Loucy (cell line): ENCODE results near the gene H1-8.

Experiments used
- H2AFZ ChIP-seq: fragments of 200-600 bp; sonication (generic); 2 replicates; pipeline ENCODE4 v1.6.0; 2016; ENCODE audit warnings: antibody characterized with exemption, mild to moderate bottlenecking, low read length, moderate library complexity
- H3F3A ChIP-seq: fragments of 200-600 bp; 2 replicates; pipeline ENCODE4 v1.6.0; 2016; ENCODE audit warnings: antibody characterized with exemption, low read depth, mild to moderate bottlenecking
- H3K27me3 ChIP-seq: fragments of 200-600 bp; sonication (generic); 2 replicates; pipeline ENCODE4 v1.6.1; 2014; ENCODE audit warnings: low read length, mild to moderate bottlenecking; ENCODE audit not compliant: insufficient read depth, poor library complexity, severe bottlenecking
- H3K36me3 ChIP-seq: fragments of 200-600 bp; sonication (generic); 2 replicates; pipeline ENCODE4 v1.6.1; 2016; ENCODE audit warnings: low read length; ENCODE audit not compliant: insufficient read depth
- H3K4me1 ChIP-seq: fragments of 200-600 bp; sonication (generic); 2 replicates; pipeline ENCODE4 v1.5.1; 2014; ENCODE audit warnings: low read length, mild to moderate bottlenecking; ENCODE audit not compliant: insufficient read depth, poor library complexity, severe bottlenecking
- H3K4me2 ChIP-seq: fragments of 200-600 bp; sonication (generic); 2 replicates; pipeline ENCODE4 v1.6.0; 2014; ENCODE audit warnings: antibody characterized with exemption, low read length, low read depth, mild to moderate bottlenecking; ENCODE audit not compliant: poor library complexity, severe bottlenecking
- H3K4me3 ChIP-seq: fragments of 200-600 bp; sonication (generic); 2 replicates; pipeline ENCODE4 v1.5.1; 2014; ENCODE audit warnings: low read length, mild to moderate bottlenecking, mixed read lengths; ENCODE audit not compliant: poor library complexity, severe bottlenecking
- H3K79me2 ChIP-seq: fragments of 200-600 bp; sonication (generic); 2 replicates; pipeline ENCODE4 v1.6.1; 2014; ENCODE audit warnings: low read length; ENCODE audit not compliant: insufficient read depth
- H3K9ac ChIP-seq: fragments of 200-600 bp; sonication (generic); 2 replicates; pipeline ENCODE4 v1.6.0; 2014; ENCODE audit warnings: mild to moderate bottlenecking, low read depth, low read length, moderate library complexity; ENCODE audit not compliant: poor library complexity, severe bottlenecking
- H3K9me2 ChIP-seq: fragments of 200-600 bp; sonication (generic); replicated peaks from 2 replicates; pipeline ENCODE4 v1.6.1; 2016; ENCODE audit warnings: low read depth, low read length, mixed read lengths
- H3K9me3 ChIP-seq: fragments of 200-600 bp; sonication (generic); 2 replicates; pipeline ENCODE4 v1.6.1; 2014; ENCODE audit warnings: mild to moderate bottlenecking, antibody characterized with exemption, low read length, low read depth; ENCODE audit not compliant: insufficient read depth
- H4K20me1 ChIP-seq: fragments of 200-600 bp; sonication (generic); 2 replicates; pipeline ENCODE4 v1.6.0; 2014; ENCODE audit warnings: antibody characterized with exemption, low read length, mild to moderate bottlenecking; ENCODE audit not compliant: insufficient read depth, poor library complexity, severe bottlenecking
- CTCF ChIP-seq: fragments of 200-600 bp; sonication (generic); conservative IDR thresholded peaks from 2 replicates; pipeline ENCODE4 v1.5.1; 2014; ENCODE audit warnings: mild to moderate bottlenecking, antibody characterized with exemption, low read length
- EZH2phosphoT487 ChIP-seq: fragments of 200-600 bp; IDR thresholded peaks from 2 replicates; pipeline ENCODE4 v1.6.1; 2018; ENCODE audit warnings: antibody characterized with exemption, mild to moderate bottlenecking, moderate library complexity, borderline replicate concordance

Gene H1-8

GRCh38 chr3:129590215-129590614, 47.2 kb downstream of the H1-8 start:
- Histone ChIP-seq H3K36me3 (peaks cover 45% of the 10 kb centered on the region; the same call in 1 of the 2 replicates), H3K9me3 (no peaks in the 10 kb centered on the region), H2AFZ (no peak overlapping the region), H3K4me1 (peaks cover 41% of the 10 kb centered on the region), H3K4me2 (no peak overlapping the region), H3K4me3 (no peak overlapping the region), H3F3A (peaks cover 23% of the 10 kb centered on the region), H4K20me1 (peaks cover 15% of the 10 kb centered on the region), H3K79me2 (peaks cover 55% of the 10 kb centered on the region), H3K9me2 (no peaks in the 10 kb centered on the region), H3K9ac (no peak overlapping the region), H3K27me3 (no peaks in the 10 kb centered on the region)
- TF ChIP-seq EZH2phosphoT487 (no peak), CTCF (no peak)

- H3K9me2 ChIP-seq: no peaks in the 10 kb centered on the region
- H2AFZ ChIP-seq: no peak overlapping the region
- peaks cover 57% of the 10 kb centered on the region for H3K4me1 ChIP-seq
- H3F3A ChIP-seq: peaks cover 23% of the 10 kb centered on the region
- H3K9ac ChIP-seq: peak overlapping the region; percentile 70
- TF ChIP-seq CTCF: no peak
- no peak for TF ChIP-seq EZH2phosphoT487
- peaks cover 72% of the 10 kb centered on the region for H3K79me2 ChIP-seq
- H3K27me3 ChIP-seq: no peaks in the 10 kb centered on the region
- peaks cover 15% of the 10 kb centered on the region for H4K20me1 ChIP-seq
- H3K4me3 ChIP-seq: no peak overlapping the region
- H3K4me2 ChIP-seq: peak overlapping the region; percentile 64
- H3K36me3 ChIP-seq: peaks cover 28% of the 10 kb centered on the region; the same call in 1 of the 2 replicates
- H3K9me3 ChIP-seq: no peaks in the 10 kb centered on the region
These were observed 49.0 kb downstream of the H1-8 start for GRCh38 chr3:129591932-129592331.

- H3K9ac ChIP-seq: peak overlapping the region; percentile 70
- peaks cover 63% of the 10 kb centered on the region for H3K4me1 ChIP-seq
- H3F3A ChIP-seq: peaks cover 23% of the 10 kb centered on the region
- H3K9me3 ChIP-seq: no peaks in the 10 kb centered on the region
- TF ChIP-seq CTCF: no peak
- TF ChIP-seq EZH2phosphoT487: no peak
- H3K4me3 ChIP-seq: peak overlapping the region; percentile 51
- peaks cover 78% of the 10 kb centered on the region for H3K79me2 ChIP-seq
- no peaks in the 10 kb centered on the region for H3K27me3 ChIP-seq
- H2AFZ ChIP-seq: no peak overlapping the region
- peak overlapping the region; percentile 64 for H3K4me2 ChIP-seq
- no peaks in the 10 kb centered on the region for H3K9me2 ChIP-seq
- peaks cover 15% of the 10 kb centered on the region for H4K20me1 ChIP-seq
- peaks cover 22% of the 10 kb centered on the region; the same call in 1 of the 2 replicates for H3K36me3 ChIP-seq
These were observed 49.6 kb downstream of the H1-8 start for GRCh38 chr3:129592381-129593131.
